ENCODE results near the gene GRAMD1A. TPM values are rescaled to one million over a fixed set of nuclear protein-coding genes. Genes with fewer than 3 reads are reported as not detected.

Gene GRAMD1A
- total RNA-seq, 1 experiment from 2014 or later = 62.7 TPM

DNA sequence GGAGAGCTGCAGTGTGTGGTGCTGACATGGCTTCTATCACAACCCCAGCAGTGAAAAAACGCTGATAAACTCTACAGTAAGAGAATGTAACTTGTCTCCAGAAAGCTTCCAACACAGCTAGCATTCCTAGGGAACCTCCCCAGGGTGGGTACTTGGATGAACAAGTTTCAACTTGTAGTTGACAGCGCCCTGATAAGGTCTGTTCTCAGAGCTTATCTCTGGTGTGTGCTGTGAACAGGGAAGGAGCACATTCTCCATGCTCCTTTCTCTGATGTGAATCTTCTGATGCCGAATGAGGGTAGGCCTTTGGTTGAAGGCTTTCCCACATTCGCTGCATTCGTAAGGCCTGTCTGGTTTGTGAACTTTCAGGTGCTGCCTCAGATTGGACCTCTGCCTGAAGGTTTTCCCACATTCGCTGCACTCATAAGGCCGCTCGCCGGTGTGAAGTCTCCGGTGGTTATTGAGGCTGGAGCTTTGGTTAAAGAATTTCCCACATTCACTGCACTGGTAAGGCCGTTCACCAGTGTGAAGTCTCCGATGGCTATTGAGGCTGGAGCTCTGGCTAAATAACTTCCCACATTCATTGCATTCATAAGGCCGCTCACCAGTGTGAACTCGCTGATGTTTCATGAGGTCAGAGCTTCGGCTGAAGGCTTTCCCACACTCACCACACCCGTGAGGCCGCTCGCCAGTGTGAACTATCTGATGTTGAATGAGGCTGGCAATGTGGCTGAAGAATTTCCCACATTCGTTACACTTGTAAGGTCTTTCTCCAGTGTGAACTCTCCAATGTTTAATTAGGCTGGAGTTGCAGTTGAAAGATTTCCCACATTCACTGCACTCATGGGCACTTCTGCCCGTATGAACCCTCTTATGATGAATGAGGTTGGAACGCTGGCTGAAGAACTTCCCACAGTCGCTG is 42.0 kb upstream of the GRAMD1A start:
- CTCF ChIA-PET = no interaction called here
- TF ChIP-seq CTCF (conservative IDR thresholded peaks at IDR 0.05) = no peak
- no peak for TF ChIP-seq EZH2 (IDR thresholded peaks at IDR 0.05; ENCODE audit: low read depth)

GRCh38 chr19:34959021-34959420 is 41.1 kb upstream of the GRAMD1A start:
- Histone ChIP-seq H2AFZ (no peak overlapping the region), H3K79me2 (ENCODE audit: low read depth) (peaks cover 9% of the 10 kb centered on the region; the same call in 1 of the 2 replicates), H3K36me3 (ENCODE audit: low read depth) (peaks cover 16% of the 10 kb centered on the region), H3F3A (ENCODE audit: insufficient read depth, low read depth) (no peaks in the 10 kb centered on the region; the same call in 1 of the 2 replicates), H3K9me2 (ENCODE audit: insufficient read depth) (no peaks in the 10 kb centered on the region), H3K9me3 (ENCODE audit: insufficient read depth, low read depth) (peaks cover 31% of the 10 kb centered on the region), H3K4me3 (no peak overlapping the region), H4K20me1 (ENCODE audit: insufficient read depth) (no peaks in the 10 kb centered on the region), H3K4me1 (replicated peaks; ENCODE audit: insufficient read depth) (peaks cover 15% of the 10 kb centered on the region; the same call in 1 of the 2 replicates), H3K27me3 (ENCODE audit: insufficient read depth, low read depth) (no peaks in the 10 kb centered on the region), H3K4me2 (no peak overlapping the region), H3K27ac (no peak overlapping the region)
- TF ChIP-seq CTCF (conservative IDR thresholded peaks at IDR 0.05) = no peak
- TF ChIP-seq EZH2 (IDR thresholded peaks at IDR 0.05; ENCODE audit: low read depth) = no peak
- DNase-seq = no peak
- no TSS peak for BruUV-seq (replicated peaks)
- ChIA-PET CTCF (no interaction called here), POLR2A (ENCODE audit: unreplicated experiment) (no interaction called here)
- intact Hi-C loops (cut with micrococcal nuclease; ENCODE audit: unreplicated experiment) = no loop called here

More for the DNA sequence above, 42.0 kb upstream of the GRAMD1A start:
- H3K27ac ChIP-seq = no peak overlapping the region
- no peak for DNase-seq
- H4K20me1 ChIP-seq (ENCODE audit: insufficient read depth) = no peaks in the 10 kb centered on the region
- H3K9me2 ChIP-seq (ENCODE audit: insufficient read depth) = no peaks in the 10 kb centered on the region
- H3K4me1 ChIP-seq (replicated peaks; ENCODE audit: insufficient read depth) = peaks cover 10% of the 10 kb centered on the region; the same call in 1 of the 2 replicates
- H3K9me3 ChIP-seq (ENCODE audit: insufficient read depth, low read depth) = peaks cover 32% of the 10 kb centered on the region
- H3K4me2 ChIP-seq = no peak overlapping the region
- intact Hi-C loops (cut with micrococcal nuclease; ENCODE audit: unreplicated experiment) = no loop called here
- H3K79me2 ChIP-seq (ENCODE audit: low read depth) = 0 out of 2 replicates have a peak, but pooled peaks cover 5% of the 10 kb centered on the region
- no TSS peak for BruUV-seq (replicated peaks)
- no peak overlapping the region for H3K4me3 ChIP-seq
- H3K36me3 ChIP-seq (ENCODE audit: low read depth) = peaks cover 16% of the 10 kb centered on the region
- no peaks in the 10 kb centered on the region for H3K27me3 ChIP-seq (ENCODE audit: insufficient read depth, low read depth)
- H3F3A ChIP-seq (ENCODE audit: insufficient read depth, low read depth) = no peaks in the 10 kb centered on the region; the same call in 1 of the 2 replicates
- POLR2A ChIA-PET (ENCODE audit: unreplicated experiment) = no interaction called here
- no peak overlapping the region for H2AFZ ChIP-seq

DNA sequence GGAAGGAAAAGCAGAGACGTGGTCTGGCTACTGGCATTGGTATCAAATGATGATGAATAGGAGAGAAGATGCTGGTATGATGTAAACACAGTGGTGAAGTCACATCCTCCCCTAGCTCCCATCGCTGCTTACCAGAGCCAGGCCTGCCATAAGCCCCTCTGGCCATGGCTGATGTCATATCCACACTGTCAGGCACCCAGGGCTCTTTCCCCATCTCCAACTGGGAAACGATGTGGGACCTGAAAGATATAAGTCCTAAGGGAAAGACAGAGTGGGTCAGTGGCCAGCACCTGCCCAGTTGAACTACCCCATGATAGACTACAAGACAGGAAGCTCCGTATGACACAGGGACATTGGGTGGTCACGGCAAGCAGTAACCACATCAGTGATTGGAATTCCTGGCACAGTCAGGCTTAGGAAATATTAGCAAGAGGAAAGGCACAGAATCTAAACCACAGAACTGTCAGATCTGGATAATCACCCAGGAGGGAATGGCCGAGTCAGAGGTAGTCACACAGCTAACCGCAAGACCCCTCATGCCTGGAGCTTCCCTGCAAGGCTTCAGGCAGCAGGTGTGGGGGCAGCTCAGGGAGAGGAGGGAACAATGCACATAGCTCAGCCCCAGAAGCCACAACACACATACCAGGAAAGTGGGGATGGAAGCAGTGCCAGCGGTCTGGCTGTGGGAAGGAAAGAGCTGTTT is 39.9 kb upstream of the GRAMD1A start:
- POLR2A ChIA-PET (ENCODE audit: unreplicated experiment) = no interaction called here
- intact Hi-C loops (cut with micrococcal nuclease; ENCODE audit: unreplicated experiment) = no loop called here
- TF ChIP-seq CTCF (conservative IDR thresholded peaks at IDR 0.05) = no peak
- TF ChIP-seq EZH2 (IDR thresholded peaks at IDR 0.05; ENCODE audit: low read depth) = no peak

More for the DNA sequence above, 39.9 kb upstream of the GRAMD1A start:
- CTCF ChIA-PET = no interaction called here
- Histone ChIP-seq H3K27me3 (ENCODE audit: insufficient read depth, low read depth) (no peaks in the 10 kb centered on the region), H3K9me2 (ENCODE audit: insufficient read depth) (no peaks in the 10 kb centered on the region), H3K9me3 (ENCODE audit: insufficient read depth, low read depth) (peaks cover 31% of the 10 kb centered on the region), H3K36me3 (ENCODE audit: low read depth) (peaks cover 16% of the 10 kb centered on the region), H4K20me1 (ENCODE audit: insufficient read depth) (no peaks in the 10 kb centered on the region), H3K4me2 (no peak overlapping the region), H3K4me1 (replicated peaks; ENCODE audit: insufficient read depth) (peaks cover 15% of the 10 kb centered on the region; the same call in 1 of the 2 replicates), H3K4me3 (no peak overlapping the region), H3K79me2 (ENCODE audit: low read depth) (peaks cover 9% of the 10 kb centered on the region; the same call in 1 of the 2 replicates), H3K27ac (no peak overlapping the region), H3F3A (ENCODE audit: insufficient read depth, low read depth) (peaks cover 4% of the 10 kb centered on the region; the same call in 1 of the 2 replicates), H2AFZ (no peak overlapping the region)
- BruUV-seq (replicated peaks) = no TSS peak
- DNase-seq = peak in 1 of 2 experiments; percentile 57

Data from PC-9 (cell line).